AG09309 (cell line): ENCODE measurements around the gene RAB23.

Experiments used
- DNase-seq: peaks from one replicate; pipeline ENCODE4 v3.0.0-alpha.2; 2010; ENCODE audit warnings: low read depth
- H3K4me3 ChIP-seq: 2 replicates; pipeline ENCODE4 v1.5.1; 2011; ENCODE audit warnings: mild to moderate bottlenecking, low read depth, low read length, moderate library complexity; ENCODE audit not compliant: control insufficient read depth
- TF ChIP-seq, protein P1 (sequence below): IDR thresholded peaks from 2 replicates; pipeline ENCODE4 v1.5.1; 2011; ENCODE audit warnings: mild to moderate bottlenecking, low read depth, low read length, inconsistent platforms; ENCODE audit not compliant: insufficient read depth, control insufficient read depth; ENCODE audit errors: missing control alignments

RAB23 gene

DNA sequence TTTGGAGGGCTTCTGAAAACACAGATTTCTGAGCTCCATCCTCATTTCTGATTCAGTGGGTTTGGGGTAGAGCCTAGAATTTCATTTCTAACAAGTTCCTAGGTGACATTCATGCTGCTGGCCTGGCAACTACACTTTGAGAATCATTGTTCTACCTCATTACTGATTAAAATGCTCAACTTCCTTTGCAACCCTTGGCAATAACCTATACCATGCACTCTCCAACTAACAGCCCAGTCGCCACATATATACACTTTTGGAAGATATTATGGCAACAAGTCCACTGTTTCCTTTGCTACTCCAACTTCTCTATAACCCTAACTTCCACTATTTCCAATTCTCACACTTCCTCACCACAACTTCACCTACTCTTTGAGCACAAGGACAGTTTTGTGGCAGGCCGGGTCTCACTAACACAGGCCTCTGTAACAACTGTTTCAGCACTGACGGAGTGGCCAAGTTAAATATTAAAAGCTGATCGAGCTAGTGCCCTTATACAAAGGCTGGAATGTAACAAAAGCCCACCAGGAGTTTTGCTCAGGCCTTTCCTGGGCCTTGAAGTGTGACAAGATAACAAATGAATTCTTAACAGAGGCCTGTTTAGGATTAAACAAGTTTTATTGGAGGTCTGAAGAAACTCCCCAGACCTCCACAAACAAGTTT is 32.1 kb upstream of the RAB23 start:
- TF ChIP-seq, protein P1, sequence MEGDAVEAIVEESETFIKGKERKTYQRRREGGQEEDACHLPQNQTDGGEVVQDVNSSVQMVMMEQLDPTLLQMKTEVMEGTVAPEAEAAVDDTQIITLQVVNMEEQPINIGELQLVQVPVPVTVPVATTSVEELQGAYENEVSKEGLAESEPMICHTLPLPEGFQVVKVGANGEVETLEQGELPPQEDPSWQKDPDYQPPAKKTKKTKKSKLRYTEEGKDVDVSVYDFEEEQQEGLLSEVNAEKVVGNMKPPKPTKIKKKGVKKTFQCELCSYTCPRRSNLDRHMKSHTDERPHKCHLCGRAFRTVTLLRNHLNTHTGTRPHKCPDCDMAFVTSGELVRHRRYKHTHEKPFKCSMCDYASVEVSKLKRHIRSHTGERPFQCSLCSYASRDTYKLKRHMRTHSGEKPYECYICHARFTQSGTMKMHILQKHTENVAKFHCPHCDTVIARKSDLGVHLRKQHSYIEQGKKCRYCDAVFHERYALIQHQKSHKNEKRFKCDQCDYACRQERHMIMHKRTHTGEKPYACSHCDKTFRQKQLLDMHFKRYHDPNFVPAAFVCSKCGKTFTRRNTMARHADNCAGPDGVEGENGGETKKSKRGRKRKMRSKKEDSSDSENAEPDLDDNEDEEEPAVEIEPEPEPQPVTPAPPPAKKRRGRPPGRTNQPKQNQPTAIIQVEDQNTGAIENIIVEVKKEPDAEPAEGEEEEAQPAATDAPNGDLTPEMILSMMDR = no peak
- no peak overlapping the region for H3K4me3 ChIP-seq
- no peak for DNase-seq

DNA sequence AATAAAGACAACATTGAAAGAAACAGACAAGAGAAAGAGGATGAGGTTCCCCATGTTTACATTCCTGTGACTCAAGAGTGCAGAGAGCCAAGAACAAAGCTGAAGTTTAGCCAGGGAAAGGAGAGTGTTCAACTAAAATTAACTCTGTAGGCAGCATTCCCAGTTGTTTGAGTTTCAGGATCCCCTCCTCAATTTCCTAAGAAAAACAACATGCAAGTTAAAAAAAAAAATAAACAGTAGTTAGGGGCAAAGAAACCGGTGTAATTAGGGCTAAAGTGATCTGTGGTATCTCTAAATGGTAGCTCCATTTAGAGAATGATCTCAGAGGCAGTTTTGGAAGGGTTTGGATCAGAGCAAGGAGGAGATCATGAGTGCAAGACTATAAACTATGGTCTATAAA is 30.9 kb upstream of the RAB23 start:
- no peak overlapping the region for H3K4me3 ChIP-seq
- TF ChIP-seq, protein P1 = no peak
- no peak for DNase-seq

DNA sequence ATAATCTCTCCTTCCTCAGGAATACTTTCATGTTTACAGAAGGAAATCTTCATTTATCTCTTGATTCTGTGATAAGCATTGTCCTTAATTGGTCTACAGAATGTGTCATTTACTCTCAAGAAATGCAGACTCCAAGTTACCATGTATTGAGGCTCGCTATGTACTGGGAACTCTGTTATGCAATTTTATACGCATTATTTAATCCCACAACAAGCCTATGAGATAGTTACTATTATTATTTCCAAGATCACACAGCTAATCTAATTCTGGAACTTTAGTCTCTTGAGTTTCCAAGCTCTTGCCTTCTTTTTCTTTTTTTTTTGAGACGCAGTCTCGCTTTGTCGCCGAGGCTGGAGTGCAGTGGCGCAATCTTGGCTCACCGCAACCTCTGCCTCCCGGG is 30.0 kb upstream of the RAB23 start:
- no peak for DNase-seq
- H3K4me3 ChIP-seq = no peak overlapping the region
- TF ChIP-seq, protein P1 = no peak

DNA sequence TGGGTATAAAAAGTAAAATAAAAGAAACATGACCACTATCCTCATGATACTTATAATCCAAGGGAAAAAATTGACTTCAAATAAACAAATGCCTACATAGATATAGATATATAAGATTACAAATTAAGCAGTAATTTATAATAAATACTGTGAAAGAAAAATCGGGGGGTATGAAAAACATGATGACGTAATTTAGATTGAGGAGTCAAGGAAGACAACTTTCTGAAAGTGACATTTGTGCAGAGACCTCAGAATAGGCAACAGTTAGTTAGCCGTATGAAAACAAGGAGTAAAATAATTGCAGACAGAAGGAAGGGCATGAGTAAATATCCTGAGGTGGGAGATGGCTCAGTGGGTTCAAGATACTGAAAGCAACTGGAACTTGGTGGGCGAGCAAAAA is 28.2 kb upstream of the RAB23 start:
- no peak for DNase-seq
- H3K4me3 ChIP-seq = no peak overlapping the region
- TF ChIP-seq, protein P1 = no peak

DNA sequence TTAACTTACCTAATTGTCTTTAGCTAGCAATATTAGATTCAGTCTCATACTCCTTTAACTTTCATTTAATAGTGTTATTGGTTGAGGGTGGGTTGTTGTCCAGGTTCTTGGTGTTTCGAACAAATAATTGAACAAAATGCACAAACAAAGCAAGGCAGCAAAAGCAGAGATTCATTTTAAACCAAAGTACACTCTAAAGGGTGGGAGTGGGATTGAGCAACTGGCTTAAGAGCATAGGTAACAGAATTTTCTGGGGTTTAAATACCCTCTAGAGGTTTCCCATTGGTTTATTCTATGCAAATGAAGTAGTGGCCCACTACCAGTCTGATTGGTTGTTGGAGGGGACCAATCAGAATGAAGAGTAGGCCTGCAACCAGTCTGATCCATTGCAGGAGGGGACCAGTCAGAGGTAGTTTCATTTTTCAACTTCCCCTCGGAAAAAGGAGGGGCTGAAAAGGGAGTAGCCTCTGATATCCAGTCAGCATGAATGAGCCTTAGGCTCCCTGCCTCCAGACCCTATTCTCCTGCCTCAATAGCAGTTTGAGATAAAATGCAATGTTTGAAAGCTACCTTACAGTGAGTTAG is 26.3 kb upstream of the RAB23 start:
- no peak for DNase-seq
- no peak overlapping the region for H3K4me3 ChIP-seq
- TF ChIP-seq, protein P1 = no peak

DNA sequence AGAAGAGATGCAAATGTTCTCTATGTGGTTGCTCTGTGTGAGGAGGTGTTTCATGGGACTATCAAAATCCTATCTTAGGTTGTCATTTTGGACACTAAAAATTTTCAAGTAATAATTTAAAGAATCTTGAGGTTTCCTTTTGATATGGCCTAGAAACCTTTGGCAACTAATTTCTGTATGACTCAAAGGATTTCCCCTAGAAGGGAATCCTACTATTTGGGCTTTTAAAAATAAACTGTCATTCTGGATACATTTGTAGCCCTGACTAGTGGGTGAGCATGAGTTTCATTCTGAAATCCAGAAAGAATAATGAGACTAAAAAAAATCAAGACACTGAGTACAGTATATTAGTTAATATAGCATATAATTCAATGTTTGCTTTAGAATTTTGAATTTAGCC is 25.5 kb upstream of the RAB23 start:
- no peak for DNase-seq
- no peak overlapping the region for H3K4me3 ChIP-seq
- TF ChIP-seq, protein P1 = no peak
